Measurements from ENCODE around the gene AIFM3. TPM values are rescaled to one million over a fixed set of nuclear protein-coding genes. Genes with fewer than 3 reads are reported as not detected.
A peak's percentile ranks its signal among the peaks of the same experiment; 100 is the strongest.

Gene AIFM3
- total and polyA plus RNA-seq, 3 experiments from 2014 or later, result 0.16 to 0.33 TPM; not detected in 1

- CTCF ChIA-PET, result no interaction called here
- Mint-ChIP-seq H3K4me3 (no peak overlapping the region), H3K27ac (no peak overlapping the region)
Observed at GRCh38 chr22:20976291-20976877, 9.3 kb downstream of the AIFM3 start.

GRCh38 chr22:20977019-20977418 lies 10.0 kb downstream of the AIFM3 start:
- Mint-ChIP-seq H3K27ac (peak overlapping the region in 2 of 8 donors; percentile 26 to 73), H3K4me1 (peaks cover 15 to 29% (median 16%) of the 10 kb centered on the region in 3 donors)

More at GRCh38 chr22:20976291-20976877, 9.3 kb downstream of the AIFM3 start:
- Mint-ChIP-seq H3K9me3 (no peaks in the 10 kb centered on the region), H3K27me3 (peaks cover 3 to 5% of the 10 kb centered on the region in 2 donors), H3K4me1 (peaks cover 12 to 25% (median 12%) of the 10 kb centered on the region in 3 donors), H3K36me3 (no peaks in the 10 kb centered on the region)
- Histone ChIP-seq H3K9me3 (ENCODE audit: low read length) (peaks cover 9% of the 10 kb centered on the region), H3K27me3 (ENCODE audit: insufficient read depth, low read length, poor library complexity, severe bottlenecking) (peaks cover 9% of the 10 kb centered on the region), H3K4me1 (ENCODE audit: insufficient read depth, low read length) (peaks cover 7% of the 10 kb centered on the region), H3K36me3 (ENCODE audit: insufficient read depth, low read length) (no peaks in the 10 kb centered on the region), H3K4me3 (ENCODE audit: low read length) (no peak overlapping the region), H3K27ac (ENCODE audit: low read depth, low read length) (no peak overlapping the region)
- POLR2A ChIA-PET, result no interaction called here
- no peak for DNase-seq

GRCh38 chr22:20977516-20978170 lies 10.6 kb downstream of the AIFM3 start:
- Histone ChIP-seq H3K4me3 (ENCODE audit: low read length) (no peak overlapping the region), H3K27ac (ENCODE audit: low read depth, low read length) (no peak overlapping the region), H3K9me3 (ENCODE audit: low read length) (peaks cover 9% of the 10 kb centered on the region), H3K36me3 (ENCODE audit: insufficient read depth, low read length) (no peaks in the 10 kb centered on the region), H3K4me1 (ENCODE audit: insufficient read depth, low read length) (peaks cover 12% of the 10 kb centered on the region), H3K27me3 (ENCODE audit: insufficient read depth, low read length, poor library complexity, severe bottlenecking) (peaks cover 9% of the 10 kb centered on the region)
- Mint-ChIP-seq H3K4me3 (no peak overlapping the region), H3K9me3 (no peaks in the 10 kb centered on the region), H3K27ac (peak overlapping the region in 1 of 8 donors; percentile 73), H3K4me1 (peaks cover 18 to 33% (median 19%) of the 10 kb centered on the region in 3 donors), H3K36me3 (peaks cover 0 to 5% (median 0%) of the 10 kb centered on the region in 3 donors), H3K27me3 (peaks cover 3 to 5% of the 10 kb centered on the region in 2 donors)
- DNase-seq, result no peak
- CTCF ChIA-PET, result no interaction called here
- POLR2A ChIA-PET, result no interaction called here

More at GRCh38 chr22:20977019-20977418, 10.0 kb downstream of the AIFM3 start:
- Mint-ChIP-seq H3K9me3 (no peaks in the 10 kb centered on the region), H3K36me3 (peaks cover 0 to 3% (median 0%) of the 10 kb centered on the region in 3 donors), H3K4me3 (no peak overlapping the region), H3K27me3 (peaks cover 3 to 5% of the 10 kb centered on the region in 2 donors)
- no peak for DNase-seq
- no peak overlapping the region for H3K4me3 ChIP-seq (ENCODE audit: low read length)
- H3K27me3 ChIP-seq (ENCODE audit: insufficient read depth, low read length, poor library complexity, severe bottlenecking), result peaks cover 9% of the 10 kb centered on the region
- H3K4me1 ChIP-seq (ENCODE audit: insufficient read depth, low read length), result peaks cover 9% of the 10 kb centered on the region
- no peak overlapping the region for H3K27ac ChIP-seq (ENCODE audit: low read depth, low read length)
- H3K36me3 ChIP-seq (ENCODE audit: insufficient read depth, low read length), result no peaks in the 10 kb centered on the region
- ChIA-PET CTCF (no interaction called here), POLR2A (no interaction called here)
- H3K9me3 ChIP-seq (ENCODE audit: low read length), result peaks cover 9% of the 10 kb centered on the region

- ChIA-PET CTCF (no interaction called here), POLR2A (no interaction called here)
Observed at GRCh38 chr22:20978419-20978818, 11.4 kb downstream of the AIFM3 start.

GRCh38 chr22:20979243-20979809 lies 12.3 kb downstream of the AIFM3 start:
- Histone ChIP-seq H3K4me1 (ENCODE audit: insufficient read depth, low read length) (peaks cover 25% of the 10 kb centered on the region), H3K36me3 (ENCODE audit: insufficient read depth, low read length) (peaks cover 4% of the 10 kb centered on the region), H3K27me3 (ENCODE audit: insufficient read depth, low read length, poor library complexity, severe bottlenecking) (peaks cover 8% of the 10 kb centered on the region), H3K4me3 (ENCODE audit: low read length) (no peak overlapping the region), H3K27ac (ENCODE audit: low read depth, low read length) (no peak overlapping the region), H3K9me3 (ENCODE audit: low read length) (peaks cover 9% of the 10 kb centered on the region)
- Mint-ChIP-seq H3K27ac (peak overlapping the region in 7 of 8 donors; percentile 38 to 93 (median 82)), H3K36me3 (peaks cover 0 to 14% (median 0%) of the 10 kb centered on the region in 3 donors), H3K4me3 (peak overlapping the region; percentile 56 to 86 (median 74)), H3K9me3 (no peaks in the 10 kb centered on the region), H3K27me3 (peaks cover 1 to 5% of the 10 kb centered on the region in 2 donors), H3K4me1 (peaks cover 32 to 50% (median 36%) of the 10 kb centered on the region in 3 donors)
- CTCF ChIA-PET, result no interaction called here
- peak; percentile 32 to 72 (median 57) for DNase-seq
- POLR2A ChIA-PET, result no interaction called here

More at GRCh38 chr22:20978419-20978818, 11.4 kb downstream of the AIFM3 start:
- H3K27ac ChIP-seq (ENCODE audit: low read depth, low read length), result no peak overlapping the region
- Mint-ChIP-seq H3K4me3 (peak overlapping the region in 1 of 7 donors; percentile 59), H3K9me3 (no peaks in the 10 kb centered on the region), H3K27me3 (peaks cover 3 to 5% of the 10 kb centered on the region in 2 donors), H3K27ac (peak overlapping the region in 1 of 8 donors; percentile 38), H3K4me1 (peaks cover 23 to 41% (median 27%) of the 10 kb centered on the region in 3 donors), H3K36me3 (peaks cover 0 to 8% (median 0%) of the 10 kb centered on the region in 3 donors)
- H3K36me3 ChIP-seq (ENCODE audit: insufficient read depth, low read length), result no peaks in the 10 kb centered on the region
- H3K4me1 ChIP-seq (ENCODE audit: insufficient read depth, low read length), result peaks cover 20% of the 10 kb centered on the region
- no peak for DNase-seq
- H3K9me3 ChIP-seq (ENCODE audit: low read length), result peaks cover 9% of the 10 kb centered on the region
- H3K27me3 ChIP-seq (ENCODE audit: insufficient read depth, low read length, poor library complexity, severe bottlenecking), result peaks cover 9% of the 10 kb centered on the region
- H3K4me3 ChIP-seq (ENCODE audit: low read length), result no peak overlapping the region

GRCh38 chr22:20979940-20980453 lies 12.9 kb downstream of the AIFM3 start:
- no peak for DNase-seq
- CTCF ChIA-PET, result interaction anchor here (1.0 kb wide), 1 partner anchor 260 kb away, joined by 3 read pairs; no protein-coding TSS in a partner anchor
- H3K4me1 Mint-ChIP-seq, result peaks cover 32 to 51% (median 36%) of the 10 kb centered on the region in 3 donors
- H3K9me3 Mint-ChIP-seq, result no peaks in the 10 kb centered on the region
- peaks cover 0 to 17% (median 0%) of the 10 kb centered on the region in 3 donors for H3K36me3 Mint-ChIP-seq
- Histone ChIP-seq H3K27ac (ENCODE audit: low read depth, low read length) (no peak overlapping the region), H3K4me1 (ENCODE audit: insufficient read depth, low read length) (peaks cover 25% of the 10 kb centered on the region), H3K4me3 (ENCODE audit: low read length) (no peak overlapping the region), H3K36me3 (ENCODE audit: insufficient read depth, low read length) (peaks cover 4% of the 10 kb centered on the region), H3K27me3 (ENCODE audit: insufficient read depth, low read length, poor library complexity, severe bottlenecking) (peaks cover 7% of the 10 kb centered on the region), H3K9me3 (ENCODE audit: low read length) (peaks cover 9% of the 10 kb centered on the region)
- POLR2A ChIA-PET, result no interaction called here
- H3K4me3 Mint-ChIP-seq, result peak overlapping the region in 6 of 7 donors; percentile 24 to 86 (median 54)
- peaks cover 1 to 5% of the 10 kb centered on the region in 2 donors for H3K27me3 Mint-ChIP-seq
- H3K27ac Mint-ChIP-seq, result peak overlapping the region in 3 of 8 donors; percentile 20 to 92 (median 80)

- ChIA-PET POLR2A (no interaction called here), CTCF (interaction anchor here (1.0 kb wide), 1 partner anchor 261 kb away, joined by 3 read pairs; no protein-coding TSS in a partner anchor)
- H3K36me3 ChIP-seq (ENCODE audit: insufficient read depth, low read length), result peaks cover 4% of the 10 kb centered on the region
- peaks cover 32 to 51% (median 36%) of the 10 kb centered on the region in 3 donors for H3K4me1 Mint-ChIP-seq
- H3K4me3 Mint-ChIP-seq, result peak overlapping the region in 4 of 7 donors; percentile 23 to 89 (median 70)
- peaks cover 7% of the 10 kb centered on the region for H3K27me3 ChIP-seq (ENCODE audit: insufficient read depth, low read length, poor library complexity, severe bottlenecking)
- H3K9me3 Mint-ChIP-seq, result no peaks in the 10 kb centered on the region
- peak overlapping the region in 4 of 8 donors; percentile 85 to 95 (median 92) for H3K27ac Mint-ChIP-seq
- peaks cover 25% of the 10 kb centered on the region for H3K4me1 ChIP-seq (ENCODE audit: insufficient read depth, low read length)
- peaks cover under 1 to 5% of the 10 kb centered on the region in 2 donors for H3K27me3 Mint-ChIP-seq
- no peak overlapping the region for H3K27ac ChIP-seq (ENCODE audit: low read depth, low read length)
- DNase-seq, result no peak
- H3K36me3 Mint-ChIP-seq, result peaks cover 0 to 21% (median 0%) of the 10 kb centered on the region in 3 donors
- H3K4me3 ChIP-seq (ENCODE audit: low read length), result no peak overlapping the region
- H3K9me3 ChIP-seq (ENCODE audit: low read length), result peaks cover 9% of the 10 kb centered on the region
Observed at GRCh38 chr22:20980523-20980922, 13.5 kb downstream of the AIFM3 start.
